Esophagus muscularis mucosa (tissue), 4 donors: ENCODE data around the gene PPP6C. TPM values are rescaled to one million over a fixed set of nuclear protein-coding genes. Genes with fewer than 3 reads are reported as not detected.
"Not testable (repeated sequence)": the region's sequence is repeated elsewhere in the genome, so short reads cannot be mapped to it uniquely, and the experiment has no call there.

Experiments
- DNase-seq: peaks from one replicate; pipeline ENCODE4 v3.0.0-alpha.2; 2017; ENCODE audit errors: extremely low spot score
- H3K27ac ChIP-seq, 4 donors: fragments of 200-600 bp; sonication (generic); replicated peaks in 1 of 4; 1 replicate in 3 of 4; 2 replicates in 1 of 4; pipeline ENCODE4 v1.5.1; 2016 to 2019; ENCODE audit warnings: mild to moderate bottlenecking in 1 of 4
- H3K27me3 ChIP-seq, 4 donors: fragments of 200-600 bp; sonication (generic); one replicate each; pipeline versions ENCODE4 v1.5.1 to v1.6.0; 2016 to 2019
- H3K36me3 ChIP-seq, 4 donors: fragments of 200-600 bp; sonication (generic); one replicate each; pipeline ENCODE4 v1.5.1; 2016 to 2019
- H3K4me1 ChIP-seq, 4 donors: fragments of 200-600 bp; sonication (generic); one replicate each; pipeline ENCODE4 v1.5.1; 2016 to 2019
- H3K4me3 ChIP-seq, 4 donors: fragments of 200-600 bp; sonication (generic); 1 replicate in 2 of 4; 2 replicates in 2 of 4; pipeline ENCODE4 v1.5.1; 2016 to 2019; ENCODE audit warnings: mild to moderate bottlenecking in 4 of 4, moderate library complexity in 1 of 4
- H3K9me3 ChIP-seq, 4 donors: fragments of 200-600 bp; sonication (generic); 1 replicate in 3 of 4; 2 replicates in 1 of 4; pipeline ENCODE4 v1.5.1; 2016 to 2019
- CTCF ChIP-seq, 3 experiments: fragments of 200-600 bp in 2 of 3; fragments of 450-650 bp in 1 of 3; sonication (generic) in 2 of 3; IDR thresholded peaks; one replicate each; pipeline ENCODE4 v1.5.1; 2017 to 2019; ENCODE audit warnings: antibody characterized with exemption in 3 of 3, mild to moderate bottlenecking in 2 of 3, moderate library complexity in 1 of 3
- EP300 ChIP-seq: sonication (generic); formaldehyde crosslinking; IDR thresholded peaks from one replicate; pipeline ENCODE4 v1.6.1; 2017; ENCODE audit warnings: antibody characterized with exemption
- POLR2A ChIP-seq: fragments of 450-650 bp; IDR thresholded peaks from one replicate; pipeline ENCODE4 v1.6.1; 2017; ENCODE audit warnings: antibody characterized with exemption, moderate library complexity, mild to moderate bottlenecking, low read depth
- POLR2AphosphoS5 ChIP-seq, 2 donors: sonication (generic); formaldehyde crosslinking; IDR thresholded peaks; one replicate each; pipeline ENCODE4 v1.6.1; 2017; ENCODE audit warnings: antibody characterized with exemption in 2 of 2
- WGBS: methylation state at CpG from one replicate; pipeline ENCODE4 v1.1.5; 2018; 5-methylcytosine and 5-hydroxymethylcytosine counted together
- intact Hi-C: fragments of 100-400 bp; cut with DNase I; formaldehyde crosslinking; loops from one replicate; pipeline ENCODE4 v1.15.1; 2023
- total RNA-seq, 4 donors: library from RNA; depleted of rRNA; stranded (reverse); fragments of >200 nt; gene quantifications; one replicate each; pipeline versions ENCODE4 v1.1.0 to v1.2.1, GENCODE V29; 2016

The PPP6C gene
- total RNA-seq, 4 donors from 2014 or later: 22.1 to 38.4 (median 34.9) TPM

GRCh38 chr9:125235804-125236519 lies 46.4 kb upstream of the PPP6C start:
- 53% methylated on average over 5 of the region's 5 CpGs for WGBS
- no peak for TF ChIP-seq POLR2AphosphoS5 (IDR thresholded peaks at IDR 0.05)
- TF ChIP-seq EP300: no peak
- TF ChIP-seq POLR2A: no peak
- no peak for TF ChIP-seq CTCF (IDR thresholded peaks at IDR 0.05)
- Histone ChIP-seq H3K4me1 (peaks cover 51 to 58% (median 55%) of the 10 kb centered on the region in 4 donors), H3K27me3 (no peaks in the 10 kb centered on the region), H3K36me3 (peaks cover 37 to 82% (median 70%) of the 10 kb centered on the region in 4 donors), H3K27ac (peak overlapping the region in 1 of 4 donors; percentile 21), H3K9me3 (no peaks in the 10 kb centered on the region), H3K4me3 (peak overlapping the region in 2 of 4 donors; percentile 4 to 7)
- DNase-seq: no peak
- intact Hi-C loops: no loop called here

- H3K9me3 ChIP-seq, DNase-seq, H3K4me3 ChIP-seq, intact Hi-C loops, H3K27me3 ChIP-seq: not testable (repeated sequence)
- Histone ChIP-seq H3K36me3 (peaks cover 34 to 91% (median 80%) of the 10 kb centered on the region in 4 donors), H3K27ac (peak overlapping the region in 1 of 4 donors; percentile 16), H3K4me1 (peaks cover 43 to 46% (median 45%) of the 10 kb centered on the region in 4 donors)
- 95% methylated on average over 8 of the region's 8 CpGs for WGBS
Observed at GRCh38 chr9:125234099-125234498, 44.5 kb upstream of the PPP6C start.

GRCh38 chr9:125233678-125234077 lies 44.1 kb upstream of the PPP6C start:
- TF ChIP-seq CTCF (IDR thresholded peaks at IDR 0.05) (no peak), POLR2AphosphoS5 (IDR thresholded peaks at IDR 0.05) (peak; percentile 23 to 28)
- no peaks in the 10 kb centered on the region for H3K9me3 ChIP-seq
- WGBS: 31% methylated on average over 3 of the region's 3 CpGs
- DNase-seq: no peak
- no peaks in the 10 kb centered on the region for H3K27me3 ChIP-seq
- peak overlapping the region in 1 of 4 donors; percentile 16 for H3K27ac ChIP-seq
- no peak overlapping the region for H3K4me3 ChIP-seq
- peaks cover 30 to 91% (median 80%) of the 10 kb centered on the region in 4 donors for H3K36me3 ChIP-seq
- intact Hi-C loops: no loop called here
- H3K4me1 ChIP-seq: peaks cover 39 to 41% (median 40%) of the 10 kb centered on the region in 4 donors

- Histone ChIP-seq H3K4me3 (no peak overlapping the region), H3K9me3 (no peaks in the 10 kb centered on the region), H3K27me3 (no peaks in the 10 kb centered on the region), H3K4me1 (no peaks in the 10 kb centered on the region), H3K36me3 (peaks cover 0 to 74% (median 58%) of the 10 kb centered on the region in 4 donors), H3K27ac (no peak overlapping the region)
- TF ChIP-seq POLR2AphosphoS5 (IDR thresholded peaks at IDR 0.05) (no peak), POLR2A (no peak), CTCF (IDR thresholded peaks at IDR 0.05) (no peak), EP300 (no peak)
- intact Hi-C loops: no loop called here
- DNase-seq: no peak
- WGBS: 98% methylated on average over 6 of the region's 6 CpGs
Observed at GRCh38 chr9:125227761-125228160, 38.2 kb upstream of the PPP6C start.

GRCh38 chr9:125224858-125225257 lies 35.3 kb upstream of the PPP6C start:
- intact Hi-C loops, H3K4me3 ChIP-seq, H3K4me1 ChIP-seq, H3K9me3 ChIP-seq, H3K27ac ChIP-seq, H3K27me3 ChIP-seq, DNase-seq: not testable (repeated sequence)
- H3K36me3 ChIP-seq: peaks cover 10 to 74% (median 53%) of the 10 kb centered on the region in 4 donors

GRCh38 chr9:125218621-125219020 lies 29.0 kb upstream of the PPP6C start:
- no peaks in the 10 kb centered on the region for H3K27me3 ChIP-seq
- peaks cover 13 to 56% (median 36%) of the 10 kb centered on the region in 4 donors for H3K36me3 ChIP-seq
- intact Hi-C loops: no loop called here
- H3K9me3 ChIP-seq: no peaks in the 10 kb centered on the region
- DNase-seq: no peak
- H3K4me3 ChIP-seq: no peak overlapping the region
- no peak overlapping the region for H3K27ac ChIP-seq
- WGBS: 93% methylated on average over 3 of the region's 3 CpGs
- no peaks in the 10 kb centered on the region for H3K4me1 ChIP-seq
- no peak for TF ChIP-seq POLR2AphosphoS5 (IDR thresholded peaks at IDR 0.05)
- TF ChIP-seq CTCF (IDR thresholded peaks at IDR 0.05): no peak
- no peak for TF ChIP-seq POLR2A
- no peak for TF ChIP-seq EP300
